GM12865 (cell line): Measurements from ENCODE around the gene PARP15.

Experiments
- DNase-seq: peaks from one replicate; pipeline ENCODE4 v3.0.0; 2010; ENCODE audit warnings: low read depth
- H3K4me3 ChIP-seq: 2 replicates; pipeline ENCODE4 v1.5.1; 2011; ENCODE audit warnings: mild to moderate bottlenecking, low read depth, low read length, control low read depth
- CTCF ChIP-seq: IDR thresholded peaks from 2 replicates; pipeline ENCODE4 v1.5.1; 2011; ENCODE audit warnings: low read length, control low read depth, low read depth, inconsistent platforms; ENCODE audit not compliant: insufficient read depth; ENCODE audit errors: missing control alignments

The PARP15 gene

DNA sequence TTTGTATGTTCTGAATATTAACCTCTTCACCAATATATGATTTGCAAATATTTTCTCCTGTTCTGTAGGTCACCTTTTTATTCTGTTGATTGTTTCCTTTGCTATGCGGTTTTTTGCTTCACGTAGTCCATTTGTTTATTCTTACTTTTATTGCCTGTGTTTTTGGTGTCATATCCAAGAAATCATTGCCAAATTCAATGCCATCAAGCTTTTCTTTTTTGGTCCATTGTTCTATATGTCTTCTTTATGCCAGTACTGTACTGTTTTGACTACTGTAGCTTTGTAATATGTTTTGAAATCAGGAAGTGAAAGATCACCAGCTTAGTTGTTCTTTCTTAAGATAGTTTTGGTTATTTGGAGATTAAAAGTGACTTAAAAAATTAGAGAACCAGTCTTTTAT is 4.2 kb downstream of the PARP15 start:
- DNase-seq = no peak
- H3K4me3 ChIP-seq = no peak overlapping the region
- TF ChIP-seq CTCF = no peak

- H3K4me3 ChIP-seq = no peak overlapping the region
- TF ChIP-seq CTCF = no peak
- DNase-seq = no peak
Observed at GRCh38 chr3:122582390-122582789, 4.9 kb downstream of the PARP15 start.

GRCh38 chr3:122586098-122586497 is 8.6 kb downstream of the PARP15 start:
- TF ChIP-seq CTCF = no peak
- DNase-seq = no peak

GRCh38 chr3:122586773-122587485 is 9.5 kb downstream of the PARP15 start:
- H3K4me3 ChIP-seq = no peak overlapping the region
- TF ChIP-seq CTCF = no peak
- DNase-seq = no peak

More at GRCh38 chr3:122586098-122586497, 8.6 kb downstream of the PARP15 start:
- no peak overlapping the region for H3K4me3 ChIP-seq

- TF ChIP-seq CTCF = no peak
- DNase-seq = no peak
- no peak overlapping the region for H3K4me3 ChIP-seq
Observed at GRCh38 chr3:122587572-122587971, 10.1 kb downstream of the PARP15 start.

GRCh38 chr3:122589297-122589696 is 11.8 kb downstream of the PARP15 start:
- no peak for TF ChIP-seq CTCF
- H3K4me3 ChIP-seq = no peak overlapping the region
- DNase-seq = peak; percentile 63

DNA sequence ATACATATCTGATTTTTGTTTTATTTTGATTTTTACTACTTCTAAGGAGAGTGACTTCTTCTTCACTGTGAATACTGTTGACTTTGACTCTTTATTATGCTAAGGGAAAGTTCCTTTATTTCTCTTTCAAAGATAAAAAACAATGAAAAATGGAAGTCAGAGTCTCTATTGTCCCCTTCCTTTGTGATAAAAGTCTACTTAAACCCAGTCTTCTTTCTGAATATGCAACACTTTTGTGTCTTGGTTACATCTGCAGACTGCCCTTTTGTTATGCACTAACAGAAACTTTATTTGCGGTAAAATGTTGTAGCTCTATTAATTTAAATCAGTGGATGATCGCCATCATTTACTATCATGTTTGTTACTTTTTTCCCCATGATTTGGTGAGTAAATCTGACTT is 13.2 kb downstream of the PARP15 start:
- TF ChIP-seq CTCF = no peak
- DNase-seq = no peak

More for the DNA sequence above, 13.2 kb downstream of the PARP15 start:
- H3K4me3 ChIP-seq = no peak overlapping the region
